H1 (cell line): Measurements from ENCODE around the gene PRDM15. TPM values are rescaled to one million over a fixed set of nuclear protein-coding genes. Genes with fewer than 3 reads are reported as not detected.

Experiments
- BACH1 ChIP-seq: IDR thresholded peaks from 2 replicates; pipeline ENCODE4 v1.6.1; 2012; ENCODE audit warnings: low read length, improper control_type of control experiment
- CEBPB ChIP-seq: IDR thresholded peaks from 2 replicates; pipeline ENCODE4 v1.6.1; 2012; ENCODE audit warnings: low read depth, low read length
- KDM5A ChIP-seq: fragments of 200-600 bp; IDR thresholded peaks from 2 replicates; pipeline ENCODE4 v1.7.1; 2012; ENCODE audit warnings: mild to moderate bottlenecking, low read length, inconsistent platforms, mixed read lengths
- RAD21 ChIP-seq, 2 experiments: IDR thresholded peaks in 1 of 2; conservative IDR thresholded peaks in 1 of 2; 2 replicates each; pipeline ENCODE4 v1.6.1; 2011; ENCODE audit warnings: low read depth in 2 of 2, low read length in 2 of 2, improper control_type of control experiment in 1 of 2, inconsistent platforms in 1 of 2, mild to moderate bottlenecking in 1 of 2, moderate library complexity in 1 of 2
- SIN3A ChIP-seq, 2 experiments: IDR thresholded peaks in 1 of 2; conservative IDR thresholded peaks in 1 of 2; 2 replicates each; pipeline ENCODE4 v1.6.1; 2011 to 2012; ENCODE audit warnings: low read length in 2 of 2, improper control_type of control experiment in 1 of 2, low read depth in 1 of 2, mild to moderate bottlenecking in 1 of 2
- SP1 ChIP-seq: IDR thresholded peaks from 2 replicates; pipeline ENCODE4 v1.6.1; 2011; ENCODE audit warnings: low read depth, low read length
- TBP ChIP-seq: IDR thresholded peaks from 2 replicates; pipeline ENCODE4 v1.6.1; 2011; ENCODE audit warnings: low read depth, low read length, improper control_type of control experiment
- ZNF274 ChIP-seq: IDR thresholded peaks from 2 replicates; pipeline ENCODE4 v1.7.0; 2012; ENCODE audit warnings: low read length, borderline replicate concordance; ENCODE audit errors: extremely low read depth
- polyA plus RNA-seq, 7 experiments: library from polyadenylated mRNA; depleted of rRNA in 3 of 7; stranded (reverse) in 5 of 7; unstranded in 2 of 7; fragments of >200 nt in 5 of 7; fragments of 200-250 nt in 2 of 7; gene quantifications; 1 replicate in 5 of 7; 2 replicates in 1 of 7; 4 replicates in 1 of 7; pipeline versions ENCODE4 v1.2.1 to v1.2.3, GENCODE V29; 2011 to 2013; ENCODE audit warnings: missing spikeins in 2 of 7, mixed read lengths in 2 of 7
- total RNA-seq: library from RNA; stranded (reverse); fragmentation: NEBNext Ultra II Directional; extraction: Animal tissue kit (Norgen Biotek cat#: 25700); gene quantifications from 2 replicates; pipeline ENCODE4 v1.2.1, GENCODE V29; 2021
- TF ChIP-seq, protein P1 (sequence below): IDR thresholded peaks from 2 replicates; pipeline ENCODE4 v1.6.1; 2012; ENCODE audit warnings: low read length, inconsistent platforms

Gene PRDM15
- total and polyA plus RNA-seq, 2 of the 8 experiments (the other 6 are each of a cell fraction or from before 2014, with no cell fraction given), result 9.7 to 10.5 TPM

DNA sequence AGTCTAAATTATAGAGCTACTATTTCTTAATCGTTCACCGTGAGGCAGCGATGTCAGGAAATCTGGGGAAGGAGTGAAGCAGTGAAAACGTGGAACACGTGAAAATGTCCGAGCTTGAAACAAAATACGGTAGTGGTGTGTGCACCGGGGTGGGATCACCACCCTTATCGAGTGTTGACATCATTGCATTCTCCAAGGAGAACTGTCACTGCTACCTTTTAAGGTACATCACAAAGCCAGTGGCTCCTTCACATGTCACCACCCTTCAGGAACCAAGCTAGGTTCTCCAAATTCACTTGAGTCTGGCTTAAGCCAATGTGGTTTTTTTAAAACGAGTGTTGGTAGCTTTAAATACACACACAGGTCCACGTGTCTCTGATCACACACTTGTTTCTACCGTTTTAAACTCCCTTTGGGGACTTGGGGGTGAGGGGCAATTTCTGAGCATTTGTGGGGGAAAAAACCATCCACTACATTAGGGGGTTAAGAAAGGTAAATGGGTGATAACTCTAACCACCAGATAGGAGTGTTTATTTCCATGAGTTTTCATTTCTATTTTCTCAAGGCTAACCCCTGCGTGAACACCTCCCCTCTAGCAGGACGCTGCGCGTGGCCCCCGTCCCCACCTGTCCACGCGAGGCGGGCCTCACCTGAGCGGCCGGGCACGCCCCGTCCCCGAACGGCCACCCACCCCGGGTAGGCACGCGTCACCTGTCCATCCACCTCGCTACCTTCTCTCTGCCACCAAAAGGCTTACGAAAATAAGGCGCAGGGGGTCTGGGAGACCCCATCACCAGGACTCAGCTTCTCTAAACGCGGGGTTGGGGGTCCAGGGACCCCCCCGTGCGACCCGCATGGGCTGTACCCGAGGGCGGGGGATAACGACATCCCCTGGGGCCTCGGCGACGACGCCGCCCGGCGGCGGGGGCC lies 978 bp downstream of the PRDM15 start (continued):
- TF ChIP-seq, protein P1, sequence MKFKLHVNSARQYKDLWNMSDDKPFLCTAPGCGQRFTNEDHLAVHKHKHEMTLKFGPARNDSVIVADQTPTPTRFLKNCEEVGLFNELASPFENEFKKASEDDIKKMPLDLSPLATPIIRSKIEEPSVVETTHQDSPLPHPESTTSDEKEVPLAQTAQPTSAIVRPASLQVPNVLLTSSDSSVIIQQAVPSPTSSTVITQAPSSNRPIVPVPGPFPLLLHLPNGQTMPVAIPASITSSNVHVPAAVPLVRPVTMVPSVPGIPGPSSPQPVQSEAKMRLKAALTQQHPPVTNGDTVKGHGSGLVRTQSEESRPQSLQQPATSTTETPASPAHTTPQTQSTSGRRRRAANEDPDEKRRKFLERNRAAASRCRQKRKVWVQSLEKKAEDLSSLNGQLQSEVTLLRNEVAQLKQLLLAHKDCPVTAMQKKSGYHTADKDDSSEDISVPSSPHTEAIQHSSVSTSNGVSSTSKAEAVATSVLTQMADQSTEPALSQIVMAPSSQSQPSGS, result no peak
- TF ChIP-seq RAD21 (IDR thresholded peaks at IDR 0.05 in 1 of 2, conservative IDR thresholded peaks at IDR 0.05 in 1 of 2; ENCODE audit: low read depth in 2 of 2, low read length in 2 of 2) (no peak), SP1 (no peak), TBP (no peak), ZNF274 (no peak), SIN3A (conservative IDR thresholded peaks at IDR 0.05 in 1 of 2, IDR thresholded peaks at IDR 0.05 in 1 of 2; ENCODE audit: low read depth in 1 of 2, low read length in 2 of 2) (no peak; a peak in 1 of 4 replicates), KDM5A (no peak), BACH1 (no peak), CEBPB (no peak)
